HepG2 (cell line): ENCODE data around the gene FOXA3.

ENCODE experiments used
- TBX2 ChIP-seq: sonication (generic); formaldehyde crosslinking; IDR thresholded peaks from 2 replicates; pipeline ENCODE4 v1.5.0; 2020; ENCODE audit warnings: missing genetic modification reagents, mild to moderate bottlenecking, borderline replicate concordance
- ZFP41 ChIP-seq: sonication (generic); formaldehyde crosslinking; IDR thresholded peaks from 2 replicates; pipeline ENCODE4 v1.4.0; 2020; ENCODE audit warnings: mild to moderate bottlenecking, missing genetic modification reagents, borderline replicate concordance

DNA sequence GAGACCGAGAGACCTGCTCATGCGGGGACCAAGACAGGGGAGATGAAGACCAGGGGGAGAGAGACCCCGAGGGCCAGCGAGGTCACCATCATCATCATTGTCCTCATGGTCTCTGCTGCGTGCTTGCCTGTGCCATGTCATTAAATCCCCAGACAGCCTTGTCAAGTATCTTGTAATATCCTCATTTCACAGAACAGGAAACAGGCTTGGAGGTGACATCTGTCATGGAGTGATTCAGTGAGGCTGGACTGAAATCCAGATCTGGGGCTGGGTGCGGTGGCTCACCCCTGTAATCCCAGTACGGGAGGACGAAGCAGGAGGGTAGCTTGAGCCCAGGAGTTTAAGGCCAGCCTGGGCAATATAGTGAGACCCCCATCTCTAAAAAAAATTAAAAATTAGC lies 56.3 kb downstream of the FOXA3 start:
- TF ChIP-seq TBX2 (CRISPR knock-in tag) (no peak), ZFP41 (CRISPR knock-in tag) (no peak)
